Hepatocyte (in vitro differentiated cells): ENCODE measurements around the gene TMEM141.
"Not testable (repeated sequence)": the region's sequence is repeated elsewhere in the genome, so short reads cannot be mapped to it uniquely, and the experiment has no call there.

Experiments
- CTCF ChIP-seq: fragments of 200-600 bp; sonication (generic); IDR thresholded peaks from 2 replicates; pipeline ENCODE4 v1.5.1; 2016; ENCODE audit warnings: antibody characterized with exemption, mild to moderate bottlenecking; ENCODE audit not compliant: poor library complexity
- EZH2 ChIP-seq: fragments of 200-600 bp; sonication (generic); IDR thresholded peaks from 2 replicates; pipeline ENCODE4 v1.6.1; 2016; ENCODE audit warnings: antibody characterized with exemption, mild to moderate bottlenecking, borderline replicate concordance

- peak; percentile 78 for TF ChIP-seq CTCF
- TF ChIP-seq EZH2 = not testable (repeated sequence)
These were observed 51.3 kb downstream of the TMEM141 start, which contains the start of gene AJM1 for GRCh38 chr9:136842380-136842948.
